HCT116 (cell line): ENCODE data around the gene NAMPT. TPM values are rescaled to one million over a fixed set of nuclear protein-coding genes. Genes with fewer than 3 reads are reported as not detected.

Experiments used
- ATAC-seq: fragments of 200-7000 bp; cut with Tn5 transposase; 2 replicates; pipeline ENCODE4 v1.9.1; 2020; ENCODE audit warnings: mild to moderate bottlenecking, moderate library complexity
- BruUV-seq: library from RNA; stranded (reverse); fragments of 400-500 nt; replicated peaks from 2 replicates; lab custom pipeline; 2021; lab: Mats Ljungman, UMichigan
- CTCF ChIA-PET: fragments of 300-600 bp; sonication (Branson Sonifier 250); formaldehyde crosslinking; loops from one replicate; lab custom pipeline; 2021; ENCODE audit warnings: antibody characterized with exemption; lab: Charles Lee
- POLR2A ChIA-PET: fragments of 300-600, 350-600 bp; sonication (Branson Sonifier 250); formaldehyde crosslinking; loops from one replicate; lab custom pipeline; 2021; ENCODE audit warnings: antibody characterized with exemption; lab: Charles Lee
- RAD21 ChIA-PET, 2 experiments: fragments of 300-600 bp; sonication (Branson Sonifier 250); formaldehyde crosslinking; loops; one replicate each; lab custom pipeline; 2023; ENCODE audit warnings: low total read pairs in 2 of 2; ENCODE audit not compliant: uncharacterized antibody in 2 of 2, unreplicated experiment in 2 of 2, low non-redundant PET in 1 of 2; lab: Charles Lee
- DNase-seq: peaks from one replicate; pipeline ENCODE4 v3.0.0-alpha.2; 2010; ENCODE audit warnings: low read depth, low spot score
- H2AFZ ChIP-seq: fragments of 200-600 bp; shearing (Covaris generic), sonication (generic); 2 replicates; pipeline ENCODE4 v1.6.1; 2017; ENCODE audit warnings: low read depth, mixed run types, mixed read lengths, antibody characterized with exemption, low read length; ENCODE audit not compliant: poor library complexity, severe bottlenecking
- H3K27ac ChIP-seq: 2 replicates; pipeline ENCODE4 v1.5.1; 2012; ENCODE audit warnings: low read depth, low read length
- H3K27me3 ChIP-seq: fragments of 200-600 bp; sonication (generic); 2 replicates; pipeline ENCODE4 v1.6.1; 2016; ENCODE audit warnings: mixed run types, low read length, mixed read lengths; ENCODE audit not compliant: insufficient read depth
- H3K36me3 ChIP-seq, 2 experiments: fragments of 200-500 bp in 1 of 2; fragments of 200-600 bp in 1 of 2; sonication (Bioruptor generic) in 1 of 2; sonication (generic) in 1 of 2; 2 replicates each; pipeline versions ENCODE4 v1.5.1 to v1.6.1; 2014 to 2016; ENCODE audit warnings: low read length in 2 of 2, inconsistent platforms in 1 of 2, mixed read lengths in 1 of 2, mixed run types in 1 of 2; ENCODE audit not compliant: insufficient read depth in 2 of 2, control insufficient read depth in 1 of 2
- H3K4me1 ChIP-seq, 2 experiments: fragments of 200-600 bp in 1 of 2; sonication (generic) in 1 of 2; 2 replicates each; pipeline versions ENCODE4 v1.5.1 to v1.6.1; 2012 to 2017; ENCODE audit warnings: low read length in 2 of 2, inconsistent platforms in 1 of 2, mild to moderate bottlenecking in 1 of 2, mixed read lengths in 1 of 2, mixed run types in 1 of 2, moderate library complexity in 1 of 2; ENCODE audit not compliant: insufficient read depth in 2 of 2, control insufficient read depth in 1 of 2
- H3K4me2 ChIP-seq: fragments of 200-600 bp; sonication (generic); 2 replicates; pipeline ENCODE4 v1.6.1; 2017; ENCODE audit warnings: mixed run types, low read length, mixed read lengths
- H3K4me3 ChIP-seq, 2 experiments: fragments of 200-600 bp in 1 of 2; sonication (generic) in 1 of 2; replicated peaks in 1 of 2; 2 replicates each; pipeline ENCODE4 v1.5.1; 2011 to 2016; ENCODE audit warnings: low read length in 2 of 2, control low read depth in 1 of 2, low read depth in 1 of 2, mild to moderate bottlenecking in 1 of 2, mixed read lengths in 1 of 2, mixed run types in 1 of 2
- H3K79me2 ChIP-seq: fragments of 200-600 bp; sonication (generic); 2 replicates; pipeline ENCODE4 v1.6.1; 2017; ENCODE audit warnings: mild to moderate bottlenecking, mixed run types, low read length, moderate library complexity, mixed read lengths; ENCODE audit not compliant: insufficient read depth
- H3K9ac ChIP-seq: fragments of 200-600 bp; sonication (generic); 2 replicates; pipeline ENCODE4 v1.6.1; 2016; ENCODE audit warnings: low read length, mixed read lengths
- H3K9me2 ChIP-seq: fragments of 200-600 bp; sonication (generic), shearing (Covaris generic); 2 replicates; pipeline ENCODE4 v1.6.1; 2017; ENCODE audit warnings: mixed run types, mild to moderate bottlenecking, moderate library complexity; ENCODE audit not compliant: insufficient read depth
- H3K9me3 ChIP-seq, 2 experiments: fragments of 200-500 bp in 1 of 2; fragments of 200-600 bp in 1 of 2; sonication (Bioruptor generic) in 1 of 2; sonication (generic) in 1 of 2; 2 replicates each; pipeline ENCODE4 v1.6.1; 2014 to 2017; ENCODE audit warnings: low read length in 2 of 2, mixed read lengths in 2 of 2, inconsistent platforms in 1 of 2, low read depth in 1 of 2, mild to moderate bottlenecking in 1 of 2, mixed run types in 1 of 2, moderate library complexity in 1 of 2; ENCODE audit not compliant: control insufficient read depth in 1 of 2, insufficient read depth in 1 of 2
- H4K20me1 ChIP-seq: fragments of 200-600 bp; sonication (generic), shearing (Covaris generic); 2 replicates; pipeline ENCODE4 v1.6.1; 2017; ENCODE audit warnings: mixed run types, mild to moderate bottlenecking, moderate library complexity; ENCODE audit not compliant: insufficient read depth
- CEBPB ChIP-seq: IDR thresholded peaks from 2 replicates; pipeline ENCODE4 v1.6.1; 2012; ENCODE audit warnings: low read depth
- EZH2phosphoT487 ChIP-seq: fragments of 200-600 bp; IDR thresholded peaks from 2 replicates; pipeline ENCODE4 v1.6.1; 2018; ENCODE audit warnings: antibody characterized with exemption, borderline replicate concordance
- FOSL1 ChIP-seq: IDR thresholded peaks from 2 replicates; pipeline ENCODE4 v1.6.1; 2012; ENCODE audit warnings: low read depth
- POLR2A ChIP-seq: IDR thresholded peaks from 2 replicates; pipeline ENCODE4 v1.7.0; 2011; ENCODE audit warnings: borderline replicate concordance; ENCODE audit not compliant: insufficient read depth, insufficient read length; ENCODE audit errors: extremely low read depth
- SIN3A ChIP-seq: IDR thresholded peaks from 2 replicates; pipeline ENCODE4 v1.6.1; 2012; ENCODE audit warnings: low read depth
- SP1 ChIP-seq: IDR thresholded peaks from 2 replicates; pipeline ENCODE4 v1.6.1; 2012; ENCODE audit warnings: low read depth
- SRF ChIP-seq: IDR thresholded peaks from 2 replicates; pipeline ENCODE4 v1.6.1; 2012; ENCODE audit warnings: low read depth
- TCF7L2 ChIP-seq: IDR thresholded peaks from 2 replicates; pipeline ENCODE4 v1.7.0; 2011; ENCODE audit warnings: borderline replicate concordance, inconsistent platforms; ENCODE audit not compliant: insufficient read depth, insufficient read length; ENCODE audit errors: extremely low read depth
- ZFX ChIP-seq: fragments of 450-650 bp; IDR thresholded peaks from 2 replicates; pipeline ENCODE4 v1.6.1; 2017
- ZNF274 ChIP-seq: fragments of 200-500 bp; sonication (Bioruptor generic); IDR thresholded peaks from 2 replicates; pipeline ENCODE4 v1.6.1; 2014; ENCODE audit warnings: mild to moderate bottlenecking, low read depth, low read length, inconsistent platforms
- intact Hi-C: fragments of 100-400 bp; cut with micrococcal nuclease; formaldehyde crosslinking; loops from 2 replicates; pipeline ENCODE4 v1.10.0; 2022
- total RNA-seq: library from RNA; stranded (reverse); gene quantifications from one replicate; pipeline ENCODE4 v1.2.1, GENCODE V29; 2021; ENCODE audit not compliant: unreplicated experiment
- TF ChIP-seq, protein P1 (sequence below), 3 experiments: fragments of 200-600 bp in 1 of 3; sonication (generic) in 1 of 3; IDR thresholded peaks in 2 of 3; conservative IDR thresholded peaks in 1 of 3; 2 replicates each; pipeline ENCODE4 v1.5.1; 2012 to 2017; ENCODE audit warnings: low read depth in 2 of 3, low read length in 2 of 3, antibody characterized with exemption in 1 of 3, borderline replicate concordance in 1 of 3, control low read depth in 1 of 3, mild to moderate bottlenecking in 1 of 3, mixed read lengths in 1 of 3, mixed run types in 1 of 3, moderate library complexity in 1 of 3; ENCODE audit not compliant: insufficient read depth in 1 of 3

NAMPT gene
- total RNA-seq, 1 experiment from 2014 or later, result 113 TPM

- H3K27ac ChIP-seq, result no peak overlapping the region
- H3K4me1 ChIP-seq, result no peaks in the 10 kb centered on the region; a peak in 1 of 4 replicates
- CTCF ChIA-PET, result interaction anchor here (1.2 kb wide), 1 partner anchor 48 kb away, joined by 3 read pairs; no protein-coding TSS in a partner anchor
- BruUV-seq, result no TSS peak
- DNase-seq (no peak), ATAC-seq (no peak)
- H3K4me3 ChIP-seq, result no peak overlapping the region
- no peaks in the 10 kb centered on the region for H4K20me1 ChIP-seq
- TF ChIP-seq ZFX, result no peak
- no peak for TF ChIP-seq ZNF274
- TF ChIP-seq, protein P1, sequence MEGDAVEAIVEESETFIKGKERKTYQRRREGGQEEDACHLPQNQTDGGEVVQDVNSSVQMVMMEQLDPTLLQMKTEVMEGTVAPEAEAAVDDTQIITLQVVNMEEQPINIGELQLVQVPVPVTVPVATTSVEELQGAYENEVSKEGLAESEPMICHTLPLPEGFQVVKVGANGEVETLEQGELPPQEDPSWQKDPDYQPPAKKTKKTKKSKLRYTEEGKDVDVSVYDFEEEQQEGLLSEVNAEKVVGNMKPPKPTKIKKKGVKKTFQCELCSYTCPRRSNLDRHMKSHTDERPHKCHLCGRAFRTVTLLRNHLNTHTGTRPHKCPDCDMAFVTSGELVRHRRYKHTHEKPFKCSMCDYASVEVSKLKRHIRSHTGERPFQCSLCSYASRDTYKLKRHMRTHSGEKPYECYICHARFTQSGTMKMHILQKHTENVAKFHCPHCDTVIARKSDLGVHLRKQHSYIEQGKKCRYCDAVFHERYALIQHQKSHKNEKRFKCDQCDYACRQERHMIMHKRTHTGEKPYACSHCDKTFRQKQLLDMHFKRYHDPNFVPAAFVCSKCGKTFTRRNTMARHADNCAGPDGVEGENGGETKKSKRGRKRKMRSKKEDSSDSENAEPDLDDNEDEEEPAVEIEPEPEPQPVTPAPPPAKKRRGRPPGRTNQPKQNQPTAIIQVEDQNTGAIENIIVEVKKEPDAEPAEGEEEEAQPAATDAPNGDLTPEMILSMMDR (IDR thresholded peaks at IDR 0.05 in 2 of 3, conservative IDR thresholded peaks at IDR 0.05 in 1 of 3; ENCODE audit: borderline replicate concordance in 1 of 3, insufficient read depth in 1 of 3, low read depth in 2 of 3, low read length in 2 of 3), result no peak
- TF ChIP-seq POLR2A, result no peak
- no peak for TF ChIP-seq FOSL1
- no peak for TF ChIP-seq CEBPB
- TF ChIP-seq EZH2phosphoT487, result no peak
- TF ChIP-seq SRF, result no peak
- no peak for TF ChIP-seq SIN3A
- no peak for TF ChIP-seq SP1
- TF ChIP-seq TCF7L2, result no peak
- no peak overlapping the region for H3K4me2 ChIP-seq
- RAD21 ChIA-PET, result no interaction called here
- H3K9me3 ChIP-seq, result no peaks in the 10 kb centered on the region
- no peaks in the 10 kb centered on the region for H3K36me3 ChIP-seq
- no peaks in the 10 kb centered on the region for H3K27me3 ChIP-seq
- H3K9me2 ChIP-seq, result no peaks in the 10 kb centered on the region
- H2AFZ ChIP-seq, result no peak overlapping the region
- H3K9ac ChIP-seq, result no peak overlapping the region
- intact Hi-C loops, result no loop called here
- no peaks in the 10 kb centered on the region for H3K79me2 ChIP-seq
- POLR2A ChIA-PET, result interaction anchor here (2.0 kb wide), 1 partner anchor 60 kb away, joined by 4 read pairs; the partner anchor contains the start of gene NAMPT
Observed at GRCh38 chr7:106224797-106225196, 60.0 kb downstream of the NAMPT start.
